RWPE1 (cell line): ENCODE measurements around the gene PLVAP.
A peak's percentile ranks its signal among the peaks of the same experiment; 100 is the strongest.

Experiments
- CTCF ChIA-PET: fragments of 350-600 bp; sonication (Branson Sonifier 250); formaldehyde crosslinking; extraction: SDS; loops from one replicate; lab custom pipeline; 2021; lab: Yijun Ruan, JAX
- POLR2A ChIA-PET: fragments of 400-600 bp; formaldehyde crosslinking; extraction: SDS; loops from one replicate; lab custom pipeline; 2020; ENCODE audit warnings: antibody characterized with exemption; ENCODE audit not compliant: low non-redundant PET; lab: Yijun Ruan, JAX
- DNase-seq: peaks from one replicate; pipeline ENCODE4 v3.0.0; 2012; ENCODE audit warnings: low spot score
- H3K27ac ChIP-seq: fragments of 450-650 bp; 2 replicates; pipeline ENCODE4 v1.5.1; 2017
- CTCF ChIP-seq: fragments of 450-650 bp; conservative IDR thresholded peaks from 2 replicates; pipeline ENCODE4 v1.5.1; 2017; ENCODE audit warnings: low read depth, mild to moderate bottlenecking

Gene PLVAP

DNA sequence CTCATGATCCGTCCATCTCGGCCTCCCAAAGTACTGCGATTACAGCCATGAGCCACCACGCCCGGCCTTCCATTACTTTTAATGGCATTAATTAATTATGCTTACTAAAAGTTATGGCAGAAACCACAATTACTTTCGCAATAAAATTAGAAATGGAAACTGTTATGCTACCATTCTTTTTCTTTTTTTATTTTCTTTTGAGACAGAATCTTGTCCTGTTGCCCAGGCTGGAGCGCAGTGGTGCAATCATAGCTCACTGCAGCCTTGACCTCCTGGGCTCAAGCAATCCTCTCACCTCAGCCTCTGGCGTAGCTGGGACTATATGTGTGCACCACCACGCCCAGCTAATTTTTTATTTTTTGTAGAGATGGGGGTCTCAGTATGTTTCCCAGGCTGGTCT lies 32.8 kb upstream of the PLVAP start:
- no peak for TF ChIP-seq CTCF
- POLR2A ChIA-PET: no interaction called here
- CTCF ChIA-PET: no interaction called here
- DNase-seq: no peak
- H3K27ac ChIP-seq: no peak overlapping the region

GRCh38 chr19:17406887-17407196 lies 29.7 kb upstream of the PLVAP start:
- no peak for TF ChIP-seq CTCF
- ChIA-PET CTCF (interaction anchor here (0.6 to 0.7 kb wide), 2 partner anchors 89 to 107 kb away, joined by 3 to 4 read pairs; no protein-coding TSS in a partner anchor), POLR2A (interaction anchor here (0.7 kb wide), 1 partner anchor 13 kb away, joined by 3 read pairs; the partner anchor contains the start of gene MVB12A)
- peak overlapping the region; percentile 24 for H3K27ac ChIP-seq
- DNase-seq: no peak

- TF ChIP-seq CTCF: no peak
- peak overlapping the region; percentile 24 for H3K27ac ChIP-seq
- DNase-seq: no peak
- ChIA-PET CTCF (interaction anchor here (0.6 to 0.7 kb wide), 2 partner anchors 90 to 107 kb away, joined by 3 to 4 read pairs; no protein-coding TSS in a partner anchor), POLR2A (interaction anchor here (0.7 kb wide), 1 partner anchor 14 kb away, joined by 3 read pairs; the partner anchor contains the start of gene MVB12A)
Measured at GRCh38 chr19:17406046-17406886, 29.1 kb upstream of the PLVAP start.

GRCh38 chr19:17405250-17406045 lies 28.3 kb upstream of the PLVAP start, which contains the start of gene BST2:
TSS of gene BST2 (minus strand) at chr19:17405630. CDS start at chr19:17405575, 55 bp downstream.
- ChIA-PET CTCF (interaction anchor here (0.6 kb wide), 1 partner anchor 36 kb away, joined by 3 read pairs; no protein-coding TSS in a partner anchor), POLR2A (interaction anchor here (0.9 kb wide), 1 partner anchor 14 kb away, joined by 13 read pairs; the partner anchor contains the start of gene MVB12A)
- no peak for TF ChIP-seq CTCF
- peak; percentile 92 for DNase-seq
- H3K27ac ChIP-seq: peak within 1 kb of the TSS; percentile 24

DNA sequence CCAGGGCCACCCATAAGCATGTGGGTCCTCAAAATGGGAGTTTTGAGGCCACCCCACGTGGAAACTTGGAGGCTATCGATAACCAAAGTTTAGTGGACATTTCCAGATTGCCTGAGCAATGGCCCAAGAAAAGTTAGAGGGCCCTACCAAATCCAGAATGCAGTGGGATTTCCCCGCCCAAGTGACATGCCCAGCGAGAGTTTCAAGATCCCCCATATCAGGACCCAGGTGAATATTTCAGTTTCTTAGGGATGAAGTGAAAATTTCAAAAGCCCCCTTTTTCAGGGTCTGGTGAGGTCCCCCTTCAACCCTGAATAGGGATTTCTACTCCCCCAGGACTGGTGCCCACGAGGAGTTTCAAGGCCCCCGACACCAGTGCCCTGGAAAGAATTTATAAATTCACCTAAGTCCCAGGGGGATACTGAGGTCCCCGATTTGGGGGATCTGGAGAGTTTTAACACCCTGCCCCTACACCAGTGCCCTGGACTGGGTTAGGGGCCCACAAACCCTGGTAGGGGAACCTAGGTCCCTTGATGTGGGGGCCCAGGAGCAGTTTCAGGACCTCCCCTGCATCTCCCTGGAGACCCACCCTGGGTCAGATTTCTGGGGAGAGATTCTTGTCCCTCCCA lies 27.6 kb upstream of the PLVAP start:
- POLR2A ChIA-PET: interaction anchor here (0.9 kb wide), 1 partner anchor 15 kb away, joined by 13 read pairs; the partner anchor contains the start of gene MVB12A
- TF ChIP-seq CTCF: no peak
- H3K27ac ChIP-seq: peak overlapping the region; percentile 24
- DNase-seq: no peak
- CTCF ChIA-PET: interaction anchor here (0.6 kb wide), 1 partner anchor 35 kb away, joined by 3 read pairs; no protein-coding TSS in a partner anchor
